Spinal cord (tissue), 10 donors: ENCODE results near the gene ANKRD53. TPM values are rescaled to one million over a fixed set of nuclear protein-coding genes. Genes with fewer than 3 reads are reported as not detected.
"Not testable (repeated sequence)": the region's sequence is repeated elsewhere in the genome, so short reads cannot be mapped to it uniquely, and the experiment has no call there.

Source experiments
- DNase-seq, 6 donors: peaks; one replicate each; pipeline versions ENCODE4 v3.0.0 to v3.0.0-alpha.2; 2013 to 2015; ENCODE audit warnings: low spot score in 6 of 6, low read depth in 4 of 6
- H3K27ac ChIP-seq: one replicate; pipeline ENCODE4 v1.5.1; 2013; ENCODE audit warnings: low read depth, low read length, control low read depth
- H3K27me3 ChIP-seq: one replicate; pipeline ENCODE4 v1.6.1; 2013; ENCODE audit warnings: low read length; ENCODE audit not compliant: control insufficient read depth, insufficient read depth
- H3K36me3 ChIP-seq: one replicate; pipeline ENCODE4 v1.6.1; 2013; ENCODE audit warnings: low read length; ENCODE audit not compliant: control insufficient read depth, insufficient read depth
- H3K4me1 ChIP-seq: one replicate; pipeline ENCODE4 v1.6.1; 2013; ENCODE audit warnings: low read length; ENCODE audit not compliant: control insufficient read depth, insufficient read depth
- H3K4me3 ChIP-seq: one replicate; pipeline ENCODE4 v1.5.1; 2013; ENCODE audit warnings: low read depth, low read length, control low read depth
- H3K9me3 ChIP-seq: one replicate; pipeline ENCODE4 v1.6.1; 2013; ENCODE audit warnings: low read length; ENCODE audit not compliant: control insufficient read depth, insufficient read depth
- WGBS: methylation state at CpG from one replicate; pipeline ENCODE4 v1.1.5; 2013; ENCODE audit warnings: missing lambda C conversion rate; ENCODE audit not compliant: insufficient coverage; 5-methylcytosine and 5-hydroxymethylcytosine counted together
- polyA plus RNA-seq, 2 donors: library from polyadenylated mRNA; unstranded; fragments of 120-200 nt; gene quantifications; one replicate each; pipeline ENCODE4 v1.2.1, GENCODE V29; 2013; ENCODE audit not compliant: insufficient read length in 2 of 2
- total RNA-seq, 2 donors: library from RNA; depleted of rRNA in 1 of 2; stranded (reverse); fragments of 120-200 nt in 1 of 2; fragments of >200 nt in 1 of 2; gene quantifications; one replicate each; pipeline versions ENCODE4 v1.2.3 to v1.2.4, GENCODE V29; 2013 to 2014
- donor health status: healthy.

ANKRD53 gene
- total and polyA plus RNA-seq, 4 donors, result 0.69 to 6.8 (median 3.7) TPM

GRCh38 chr2:71005271-71006202, 27.1 kb downstream of the ANKRD53 start:
- Histone ChIP-seq H3K4me3 (no peak overlapping the region), H3K36me3 (no peaks in the 10 kb centered on the region), H3K27me3 (no peaks in the 10 kb centered on the region), H3K4me1 (peaks cover 10% of the 10 kb centered on the region), H3K9me3 (no peaks in the 10 kb centered on the region), H3K27ac (no peak overlapping the region)
- no peak for DNase-seq
- 83% methylated on average over 9 of the region's 10 CpGs for WGBS

- no peak for DNase-seq
- H3K4me3 ChIP-seq, result no peak overlapping the region
- H3K27ac ChIP-seq, result no peak overlapping the region
- no CpG with 5 or more reads among the region's 2 CpGs for WGBS
- H3K4me1 ChIP-seq, result peaks cover 6% of the 10 kb centered on the region
- H3K9me3 ChIP-seq, result no peaks in the 10 kb centered on the region
- H3K27me3 ChIP-seq, result no peaks in the 10 kb centered on the region
- no peaks in the 10 kb centered on the region for H3K36me3 ChIP-seq
These were observed 27.9 kb downstream of the ANKRD53 start for GRCh38 chr2:71006323-71006722.

GRCh38 chr2:71006955-71007799, 28.7 kb downstream of the ANKRD53 start:
- no peak for DNase-seq
- Histone ChIP-seq H3K36me3 (no peaks in the 10 kb centered on the region), H3K4me3 (no peak overlapping the region), H3K27me3 (no peaks in the 10 kb centered on the region), H3K4me1 (peaks cover 2% of the 10 kb centered on the region), H3K27ac (no peak overlapping the region), H3K9me3 (no peaks in the 10 kb centered on the region)
- WGBS, result 85% methylated on average over 3 of the region's 5 CpGs

- no peaks in the 10 kb centered on the region for H3K36me3 ChIP-seq
- whole genome bisulfite sequencing, result 64% methylated on average over 12 of the region's 13 CpGs
- H3K4me3 ChIP-seq, result no peak overlapping the region
- H3K27ac ChIP-seq, result no peak overlapping the region
- no peaks in the 10 kb centered on the region for H3K27me3 ChIP-seq
- no peaks in the 10 kb centered on the region for H3K9me3 ChIP-seq
- H3K4me1 ChIP-seq, result no peaks in the 10 kb centered on the region
- DNase-seq, result no peak
These were observed 29.9 kb downstream of the ANKRD53 start for GRCh38 chr2:71008342-71008741.

GRCh38 chr2:71011786-71012185, 33.4 kb downstream of the ANKRD53 start:
- 33% methylated on average over 5 of the region's 6 CpGs for WGBS
- DNase-seq, result not testable (repeated sequence)

GRCh38 chr2:71018625-71019024, 40.2 kb downstream of the ANKRD53 start:
- Histone ChIP-seq H3K9me3 (peaks cover 4% of the 10 kb centered on the region), H3K4me1 (no peaks in the 10 kb centered on the region), H3K36me3 (no peaks in the 10 kb centered on the region), H3K27ac (no peak overlapping the region), H3K4me3 (no peak overlapping the region), H3K27me3 (no peaks in the 10 kb centered on the region)
- WGBS, result 100% methylated on average over 2 of the region's 8 CpGs
- no peak for DNase-seq

More at GRCh38 chr2:71011786-71012185, 33.4 kb downstream of the ANKRD53 start:
- H3K9me3 ChIP-seq, H3K27ac ChIP-seq, H3K27me3 ChIP-seq, H3K4me3 ChIP-seq, H3K36me3 ChIP-seq, H3K4me1 ChIP-seq: not testable (repeated sequence)

- H3K36me3 ChIP-seq, H3K27me3 ChIP-seq, DNase-seq, H3K4me1 ChIP-seq, H3K4me3 ChIP-seq, H3K27ac ChIP-seq, H3K9me3 ChIP-seq: not testable (repeated sequence)
- WGBS, result no CpG with 5 or more reads among the region's 6 CpGs
These were observed 41.6 kb downstream of the ANKRD53 start for GRCh38 chr2:71019989-71020388.

GRCh38 chr2:71021394-71021793, 43.0 kb downstream of the ANKRD53 start:
- WGBS, result 84% methylated on average over 14 of the region's 14 CpGs
- H3K9me3 ChIP-seq, H3K4me3 ChIP-seq, H3K27ac ChIP-seq, DNase-seq, H3K27me3 ChIP-seq, H3K4me1 ChIP-seq, H3K36me3 ChIP-seq: not testable (repeated sequence)

- not testable (repeated sequence) for H3K27me3 ChIP-seq, H3K36me3 ChIP-seq, H3K4me3 ChIP-seq, H3K4me1 ChIP-seq, H3K27ac ChIP-seq, H3K9me3 ChIP-seq, DNase-seq
- WGBS, result 78% methylated on average over 11 of the region's 15 CpGs
These were observed 45.3 kb downstream of the ANKRD53 start for GRCh38 chr2:71023553-71024243.
